Head of caudate nucleus (tissue), 42 donors: ENCODE measurements around the gene GLI2.

ENCODE experiments used
- DNase-seq, 42 donors: peaks; one replicate each; pipeline versions ENCODE4 v3.0.0 to v3.0.0-alpha.2; 2020 to 2021; ENCODE audit warnings: mixed read lengths in 7 of 42
- intact Hi-C: fragments of 100-400 bp; cut with DNase I; formaldehyde crosslinking; loops from one replicate; pipeline ENCODE4 v1.15.0; 2022

Gene GLI2

GRCh38 chr2:120748310-120748709, 12.6 kb downstream of the GLI2 start:
- peak in 4 of 42 donors; percentile 1 to 35 (median 9) for DNase-seq
- intact Hi-C loops = no loop called here

GRCh38 chr2:120748741-120749140, 13.1 kb downstream of the GLI2 start:
- peak in 2 of 42 donors; percentile 4 to 12 for DNase-seq
- intact Hi-C loops = no loop called here

DNA sequence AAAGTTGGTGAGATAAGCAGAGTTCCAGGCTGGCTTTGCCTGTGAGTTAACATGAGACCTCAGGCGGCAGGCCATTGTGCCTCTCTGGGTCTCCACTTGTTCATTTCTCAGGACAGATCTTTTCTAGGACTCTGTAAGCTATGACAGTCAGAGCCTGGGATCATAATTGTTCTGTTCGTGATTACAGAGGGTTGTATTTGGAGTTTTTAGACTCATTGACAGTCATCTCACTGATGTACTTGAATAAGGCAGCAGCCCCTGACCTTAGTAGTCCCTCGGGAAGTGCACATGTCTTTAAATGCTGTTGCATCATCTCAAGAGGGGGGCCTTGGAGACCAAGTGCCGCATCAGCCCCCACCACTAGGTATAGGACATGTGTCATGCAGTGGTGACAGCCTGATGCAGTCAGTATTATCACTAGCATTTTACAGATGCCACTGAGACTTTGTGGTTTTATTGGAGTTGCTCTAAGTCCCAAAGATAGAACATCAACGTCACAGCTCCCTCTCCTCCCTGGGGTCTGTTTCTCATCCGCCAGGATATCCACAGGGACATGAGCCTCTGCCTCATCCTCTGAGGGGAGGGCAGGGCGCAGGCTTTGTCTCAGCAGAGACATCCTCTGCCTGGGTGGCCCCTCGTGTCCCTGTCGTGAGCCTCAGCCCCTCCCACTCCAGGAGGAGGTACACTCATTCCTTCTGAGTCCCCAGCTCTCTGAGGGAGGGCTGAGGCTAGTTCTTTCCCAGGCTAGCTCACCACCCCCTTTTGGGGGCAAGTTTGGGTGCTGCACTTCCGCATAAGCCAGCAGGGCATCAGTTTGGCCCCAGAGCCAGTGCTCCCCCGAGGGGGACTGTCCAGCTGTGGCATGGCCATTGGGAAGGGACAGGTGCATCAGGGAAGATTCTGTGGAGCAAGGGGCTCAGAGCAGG, 14.1 kb downstream of the GLI2 start:
- intact Hi-C loops = no loop called here

GRCh38 chr2:120750488-120751210, 15.0 kb downstream of the GLI2 start:
- intact Hi-C loops = no loop called here

More for the DNA sequence above, 14.1 kb downstream of the GLI2 start:
- DNase-seq = peak in 7 of 42 donors; percentile 2 to 31 (median 7)

GRCh38 chr2:120751553-120751952, 15.9 kb downstream of the GLI2 start:
- intact Hi-C loops = no loop called here
- peak in 1 of 42 donors; percentile 3 for DNase-seq

More at GRCh38 chr2:120750488-120751210, 15.0 kb downstream of the GLI2 start:
- DNase-seq = peak in 14 of 42 donors; percentile 7 to 66 (median 29)

GRCh38 chr2:120754067-120754960, 18.6 kb downstream of the GLI2 start:
- intact Hi-C loops = no loop called here
- no peak for DNase-seq

- peak in 16 of 42 donors; percentile 1 to 65 (median 28) for DNase-seq
- intact Hi-C loops = no loop called here
Observed at GRCh38 chr2:120758181-120759144, 22.8 kb downstream of the GLI2 start.

GRCh38 chr2:120759543-120760331, 24.1 kb downstream of the GLI2 start:
- intact Hi-C loops = no loop called here
- peak in 3 of 42 donors; percentile 0 to 14 (median 6) for DNase-seq

DNA sequence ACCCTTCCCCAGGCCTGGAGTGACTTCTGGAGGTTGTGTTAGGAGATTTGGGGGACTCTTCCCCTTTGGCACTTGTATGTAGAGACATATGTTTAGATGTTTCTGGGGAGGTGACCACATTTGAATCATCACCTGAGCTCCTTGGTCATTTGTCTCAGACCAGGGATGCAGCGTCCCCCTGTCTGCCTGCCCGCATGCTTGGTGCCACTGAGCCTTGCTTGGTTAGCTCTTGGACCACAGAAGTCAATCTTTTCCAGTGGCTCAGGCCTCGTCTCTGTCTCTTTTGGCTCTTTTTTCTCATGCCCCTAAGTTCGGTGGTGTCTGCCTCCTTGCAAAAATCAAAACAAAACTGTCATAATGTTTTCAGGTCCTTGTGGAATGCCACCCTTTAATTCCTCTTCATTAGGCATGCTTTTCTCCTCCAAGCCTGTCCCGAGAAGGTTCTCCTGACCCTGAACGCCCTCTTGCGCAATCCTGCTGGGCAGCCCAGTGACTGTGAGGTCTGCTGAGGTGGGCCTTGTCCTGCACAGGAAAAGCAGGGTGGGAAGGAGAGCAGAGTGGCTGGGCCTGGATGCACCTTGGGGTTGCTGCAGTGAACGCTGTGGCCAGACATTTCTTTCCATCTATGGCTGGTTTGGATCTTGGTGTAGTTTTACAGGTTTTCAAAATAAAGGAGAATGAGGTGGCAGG, 24.9 kb downstream of the GLI2 start:
- DNase-seq = peak in 3 of 42 donors; percentile 17 to 24 (median 24)
- intact Hi-C loops = no loop called here

DNA sequence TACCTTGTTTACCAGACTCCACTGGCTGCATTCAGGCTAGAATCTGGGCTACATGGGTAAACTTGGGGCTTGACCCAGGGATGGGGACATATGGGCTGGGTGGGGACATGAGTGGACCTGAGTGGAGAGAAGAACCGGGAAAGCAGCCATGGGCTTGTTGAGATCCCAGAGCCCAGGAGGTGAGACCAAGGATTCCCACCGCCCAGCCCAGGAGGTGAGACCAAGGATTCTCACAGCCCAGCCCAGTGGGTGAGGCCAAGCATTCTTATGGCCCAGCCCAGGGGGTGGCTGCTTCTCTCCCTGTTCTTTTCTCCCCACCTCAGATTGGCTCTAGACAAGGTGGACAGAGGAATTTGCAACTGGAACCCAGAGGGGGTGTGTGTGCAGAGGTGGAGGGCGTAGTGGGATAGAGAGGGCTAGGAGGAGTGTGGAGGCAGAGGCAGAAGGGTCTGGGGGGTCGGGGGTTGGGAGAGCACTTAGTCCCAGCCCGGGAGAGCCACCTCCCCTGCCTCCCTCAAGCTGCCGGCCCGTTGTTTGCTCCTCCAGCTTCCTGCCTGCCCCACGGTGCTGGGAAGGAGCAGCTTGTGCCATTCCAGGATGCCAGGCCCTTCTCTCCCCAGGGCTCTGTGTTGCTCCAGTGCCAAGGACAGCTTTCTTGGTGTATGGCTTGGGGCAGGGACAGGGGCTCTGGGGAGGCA, 25.6 kb downstream of the GLI2 start:
- peak in 7 of 42 donors; percentile 2 to 45 (median 23) for DNase-seq

GRCh38 chr2:120761911-120762310, 26.2 kb downstream of the GLI2 start:
- intact Hi-C loops = no loop called here
- peak in 3 of 42 donors; percentile 16 to 22 (median 17) for DNase-seq

More for the DNA sequence above, 25.6 kb downstream of the GLI2 start:
- intact Hi-C loops = no loop called here

DNA sequence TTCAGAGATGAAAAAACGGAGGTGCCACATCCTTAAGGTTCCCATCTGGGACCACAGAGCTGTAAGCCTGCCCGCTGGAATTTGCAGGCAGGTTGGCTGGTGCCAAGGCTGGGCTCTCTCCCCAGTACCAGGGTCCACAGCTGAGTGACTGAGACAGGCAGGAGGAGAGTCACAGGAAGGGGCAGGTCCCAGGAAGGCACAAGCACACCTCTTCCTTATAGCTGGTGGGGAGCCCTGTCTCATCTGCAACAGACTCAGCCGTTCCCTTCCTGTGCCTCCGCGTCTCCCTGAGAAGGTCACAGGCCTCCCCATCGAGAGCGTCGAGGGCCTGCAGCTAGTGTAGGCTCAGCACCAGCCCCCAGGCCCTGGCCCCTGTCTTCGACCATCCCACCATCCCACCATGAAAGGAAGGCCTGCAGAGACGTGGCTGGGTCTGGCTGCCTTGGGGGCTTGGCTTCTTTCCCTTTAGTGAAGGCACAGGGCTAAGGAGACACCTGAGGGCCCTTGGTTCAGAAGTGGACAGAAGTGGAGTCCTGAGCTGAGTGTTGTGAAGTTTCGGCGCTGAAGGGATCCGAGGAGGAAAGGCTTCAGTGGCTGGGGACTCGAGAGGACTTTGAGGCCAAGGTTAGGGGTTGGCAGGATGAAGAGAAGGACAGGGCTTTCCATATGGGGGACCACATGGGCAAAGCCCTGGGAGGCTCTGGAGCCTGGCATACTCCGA, 26.8 kb downstream of the GLI2 start:
- intact Hi-C loops = no loop called here
- peak in 3 of 42 donors; percentile 14 to 20 (median 16) for DNase-seq

DNA sequence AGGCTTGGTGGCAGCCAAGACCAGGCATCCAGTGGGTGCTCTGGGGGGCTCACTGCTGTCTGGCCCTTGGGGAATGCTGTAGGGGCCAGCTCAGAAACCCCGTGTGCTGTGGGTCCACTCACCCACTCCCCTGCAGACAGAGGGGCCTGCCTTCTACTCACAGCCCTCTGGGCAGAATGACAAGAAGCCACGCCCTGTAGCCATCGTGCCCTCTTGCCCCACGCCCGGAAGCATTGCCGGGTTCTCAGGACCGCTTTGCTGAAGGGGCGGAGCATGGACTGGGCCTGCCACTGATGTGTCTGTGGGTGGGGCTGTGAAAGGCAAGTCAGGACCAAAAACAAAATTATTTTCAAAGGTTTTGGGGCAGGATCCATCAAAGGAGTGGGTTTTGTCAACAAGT, 27.8 kb downstream of the GLI2 start:
- DNase-seq = peak in 2 of 42 donors; percentile 16 to 20
- intact Hi-C loops = no loop called here

DNA sequence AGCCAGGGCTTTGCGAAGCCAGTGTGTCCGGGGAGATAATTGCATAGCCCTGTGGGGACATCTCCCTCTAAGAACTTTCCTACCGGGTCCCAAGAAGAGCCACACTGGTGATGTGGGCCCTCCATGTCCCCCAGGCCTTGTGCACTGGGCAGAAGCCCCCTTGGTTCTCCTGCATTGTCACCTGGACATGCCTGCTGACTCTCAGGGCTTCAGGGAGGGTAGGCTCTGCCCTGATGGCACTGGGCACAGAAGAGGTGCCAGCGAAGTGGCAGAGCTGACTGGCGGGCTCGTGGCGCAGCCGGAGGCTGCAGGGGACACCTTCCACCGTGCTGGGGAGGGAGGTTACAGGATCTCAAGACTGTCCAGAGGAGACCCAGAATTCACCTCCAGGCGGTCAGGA, 28.3 kb downstream of the GLI2 start:
- DNase-seq = peak in 2 of 42 donors; percentile 20 to 24
- intact Hi-C loops = no loop called here

GRCh38 chr2:120764492-120764891, 28.8 kb downstream of the GLI2 start:
- intact Hi-C loops = no loop called here
- DNase-seq = no peak
